ENCODE measurements around the gene CDK2. TPM values are rescaled to one million over a fixed set of nuclear protein-coding genes. Genes with fewer than 3 reads are reported as not detected.

Gene CDK2
- total RNA-seq, 2 experiments from 2014 or later: 15.8 to 16.0 TPM

GRCh38 chr12:55926738-55927587, 39.7 kb upstream of the CDK2 start:
- Histone ChIP-seq H3K27me3 (ENCODE audit: control insufficient read depth in 1 of 2, insufficient read depth in 2 of 2, low read length in 2 of 2) (no peaks in the 10 kb centered on the region), H3K4me1 (ENCODE audit: insufficient read depth, low read length) (peaks cover 45% of the 10 kb centered on the region), H3K4me3 (ENCODE audit: low read length) (peak overlapping the region; percentile 98), H3K9me3 (ENCODE audit: control insufficient read depth in 1 of 2, insufficient read depth in 1 of 2, low read length in 2 of 2) (no peaks in the 10 kb centered on the region), H3K27ac (ENCODE audit: low read depth in 1 of 2, low read length in 2 of 2) (peak overlapping the region; percentile 72 to 93), H3K36me3 (ENCODE audit: insufficient read depth, low read length) (peaks cover 16% of the 10 kb centered on the region)
- H3K27me3 Mint-ChIP-seq: no peaks in the 10 kb centered on the region
- intact Hi-C loops (cut with DNase I, micrococcal nuclease): loop anchor here (1.0 to 5.0 kb wide), 4 partner anchors 13 to 190 kb away; partner anchors contain the start of genes RPL41 (in 2 of the 2), ZC3H10 (in 2 of the 2) and SARNP (in 1 of the 2)
- POLR2A ChIA-PET: interaction anchor here (0.6 to 18.6 kb wide), 24 partner anchors 9 to 1647 kb away, joined by 3 to 251 read pairs (median 5); partner anchors contain the start of genes CBX5, DNAJC14, ORMDL2 and PA2G4
- peak; percentile 83 to 96 (median 88) for DNase-seq
- peaks cover 56% of the 10 kb centered on the region for H3K4me1 Mint-ChIP-seq (ENCODE audit: low read depth)
- peak overlapping the region; percentile 97 for H3K27ac Mint-ChIP-seq
- H3K4me3 Mint-ChIP-seq: peak overlapping the region; percentile 96
- ATAC-seq (ENCODE audit: poor library complexity): peak; percentile 32
- peaks cover 68% of the 10 kb centered on the region for H3K36me3 Mint-ChIP-seq (ENCODE audit: low read depth)
- CTCF ChIA-PET: interaction anchor here (0.5 to 8.9 kb wide), 22 partner anchors 9 to 189 kb away, joined by 3 to 86 read pairs (median 3); partner anchors contain the start of genes DNAJC14, ORMDL2, RAB5B and SARNP
- no peaks in the 10 kb centered on the region for H3K9me3 Mint-ChIP-seq
- peak; percentile 86 for TF ChIP-seq CTCF (IDR thresholded peaks at IDR 0.05)

GRCh38 chr12:55927588-55928502, 38.8 kb upstream of the CDK2 start, which contains the start of gene PYM1:
TSS of gene PYM1 (minus strand) at chr12:55927894. CDS start at chr12:55927761, 133 bp downstream.
- ChIA-PET POLR2A (interaction anchor here (0.6 to 18.6 kb wide), 20 partner anchors 9 to 1648 kb away, joined by 3 to 251 read pairs (median 5); partner anchors contain the start of genes CBX5, DNAJC14, ESYT1 and ORMDL2), CTCF (interaction anchor here (0.7 to 8.9 kb wide), 5 partner anchors 8 to 98 kb away, joined by 3 to 86 read pairs (median 12); partner anchors contain the start of genes DNAJC14 and RAB5B)
- Mint-ChIP-seq H3K9me3 (no peaks in the 10 kb centered on the region), H3K4me3 (peak within 1 kb of the TSS; percentile 99), H3K27ac (peak within 1 kb of the TSS; percentile 97), H3K4me1 (ENCODE audit: low read depth) (peaks cover 51% of the 10 kb centered on the region), H3K36me3 (ENCODE audit: low read depth) (peaks cover 66% of the 10 kb centered on the region), H3K27me3 (no peaks in the 10 kb centered on the region)
- no peaks in the 10 kb centered on the region for H3K27me3 ChIP-seq (ENCODE audit: control insufficient read depth in 1 of 2, insufficient read depth in 2 of 2, low read length in 2 of 2)
- H3K36me3 ChIP-seq (ENCODE audit: insufficient read depth, low read length): peaks cover 13% of the 10 kb centered on the region
- peak within 1 kb of the TSS; percentile 72 to 93 for H3K27ac ChIP-seq (ENCODE audit: low read depth in 1 of 2, low read length in 2 of 2)
- ATAC-seq (ENCODE audit: poor library complexity) (no peak), DNase-seq (peak; percentile 40 to 84 (median 66))
- peaks cover 44% of the 10 kb centered on the region for H3K4me1 ChIP-seq (ENCODE audit: insufficient read depth, low read length)
- no peaks in the 10 kb centered on the region for H3K9me3 ChIP-seq (ENCODE audit: control insufficient read depth in 1 of 2, insufficient read depth in 1 of 2, low read length in 2 of 2)
- intact Hi-C loops (cut with DNase I, micrococcal nuclease): loop anchor here (1.0 to 5.0 kb wide), 4 partner anchors 97 to 189 kb away; partner anchors contain the start of genes RPL41 (in 2 of the 2), ZC3H10 (in 2 of the 2) and SARNP (in 1 of the 2)
- TF ChIP-seq CTCF (IDR thresholded peaks at IDR 0.05): no peak
- H3K4me3 ChIP-seq (ENCODE audit: low read length): peak within 1 kb of the TSS; percentile 98

All from CD4-positive, alpha-beta T cell (primary cell).